Measurements from ENCODE around the gene CPN2.

CPN2 gene

DNA sequence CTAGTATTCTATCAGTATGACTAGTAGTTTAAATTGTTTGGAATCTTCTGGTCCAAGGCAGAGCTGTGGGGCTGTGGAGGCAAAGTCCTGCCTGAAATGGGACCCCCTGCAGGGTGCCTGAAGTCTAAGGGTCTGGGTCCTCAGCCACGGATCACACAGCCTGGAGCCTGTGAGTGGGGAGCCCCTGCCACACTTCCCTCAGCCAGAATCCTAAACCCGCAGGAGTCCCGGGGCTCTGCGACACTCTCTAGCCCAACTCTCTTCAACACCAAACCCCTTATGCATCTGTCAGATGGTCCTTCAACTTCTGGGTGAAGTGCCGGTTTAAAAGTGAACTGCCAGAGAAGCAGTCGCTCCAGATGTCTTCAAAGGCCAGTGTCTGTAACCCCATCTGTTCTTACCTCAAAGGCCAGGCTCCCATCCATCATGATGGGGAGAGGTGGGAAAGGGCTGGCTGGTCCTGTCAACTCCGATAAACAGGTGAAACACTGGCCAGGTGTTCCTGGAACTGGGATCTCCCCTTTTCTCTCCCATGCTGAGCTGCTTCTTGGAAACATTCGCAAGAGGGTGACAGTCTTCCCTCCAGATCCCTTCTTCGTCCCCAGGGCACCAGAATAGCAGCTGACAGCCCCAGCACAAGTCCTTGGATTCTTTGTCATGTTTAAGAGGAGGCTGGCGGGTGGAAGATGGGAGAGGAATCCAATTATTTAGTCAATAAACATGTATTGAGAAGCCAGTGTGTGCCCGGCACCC lies 45.6 kb downstream of the CPN2 start:
- DNase-seq (ENCODE audit: low read depth), result no peak
- no peak overlapping the region for H3K4me3 ChIP-seq (ENCODE audit: low read depth, low read length)

GRCh38 chr3:194304186-194304917 lies 46.8 kb downstream of the CPN2 start:
- DNase-seq (ENCODE audit: low read depth), result no peak
- H3K4me3 ChIP-seq (ENCODE audit: low read depth, low read length), result no peak overlapping the region

DNA sequence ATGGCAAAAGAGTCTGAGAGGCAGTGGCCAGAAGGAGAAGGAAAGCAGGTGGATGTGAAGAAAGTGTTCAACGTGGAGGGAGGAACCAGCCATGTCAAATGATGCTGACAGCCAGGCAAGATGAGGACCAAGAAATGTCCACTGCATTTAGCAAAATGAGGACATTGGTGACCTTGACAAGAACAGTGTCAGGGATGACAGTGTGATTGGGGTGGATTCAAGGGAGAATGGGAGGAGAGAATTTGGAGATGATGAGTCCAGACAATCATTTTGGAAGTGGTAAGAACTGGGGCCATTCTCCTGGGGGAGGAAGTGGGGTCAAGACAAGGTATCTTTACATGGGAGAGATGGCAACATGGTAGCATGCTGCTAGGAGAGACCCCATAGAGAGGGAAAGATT lies 47.4 kb downstream of the CPN2 start:
- DNase-seq (ENCODE audit: low read depth), result no peak
- H3K4me3 ChIP-seq (ENCODE audit: low read depth, low read length), result no peak overlapping the region

DNA sequence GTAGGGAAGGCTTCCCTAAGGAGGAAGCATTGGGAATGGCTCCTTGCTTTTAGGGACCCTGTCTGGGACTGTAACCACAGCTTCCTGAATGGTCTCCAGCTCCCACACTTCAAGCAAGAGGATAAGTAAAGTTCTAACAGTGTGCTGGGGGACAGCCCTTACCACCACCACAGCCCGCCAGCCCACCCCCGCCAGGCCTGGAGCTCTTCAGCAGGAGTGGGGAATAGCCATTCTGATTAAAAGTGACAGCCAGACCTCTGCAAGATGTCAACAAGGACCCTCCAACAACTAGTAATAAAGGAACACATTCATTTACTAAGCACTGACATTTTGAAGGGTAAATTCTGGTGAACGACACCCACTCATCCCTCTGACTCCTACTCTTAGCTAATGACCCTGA lies 49.4 kb downstream of the CPN2 start:
- H3K4me3 ChIP-seq (ENCODE audit: low read depth, low read length), result no peak overlapping the region
- DNase-seq (ENCODE audit: low read depth), result no peak

- no peak overlapping the region for H3K4me3 ChIP-seq (ENCODE audit: low read depth, low read length)
Observed at GRCh38 chr3:194300936-194301335, 50.2 kb downstream of the CPN2 start.

GRCh38 chr3:194300382-194300758 lies 50.8 kb downstream of the CPN2 start:
- DNase-seq (ENCODE audit: low read depth), result no peak

More at GRCh38 chr3:194300936-194301335, 50.2 kb downstream of the CPN2 start:
- DNase-seq (ENCODE audit: low read depth), result no peak

DNA sequence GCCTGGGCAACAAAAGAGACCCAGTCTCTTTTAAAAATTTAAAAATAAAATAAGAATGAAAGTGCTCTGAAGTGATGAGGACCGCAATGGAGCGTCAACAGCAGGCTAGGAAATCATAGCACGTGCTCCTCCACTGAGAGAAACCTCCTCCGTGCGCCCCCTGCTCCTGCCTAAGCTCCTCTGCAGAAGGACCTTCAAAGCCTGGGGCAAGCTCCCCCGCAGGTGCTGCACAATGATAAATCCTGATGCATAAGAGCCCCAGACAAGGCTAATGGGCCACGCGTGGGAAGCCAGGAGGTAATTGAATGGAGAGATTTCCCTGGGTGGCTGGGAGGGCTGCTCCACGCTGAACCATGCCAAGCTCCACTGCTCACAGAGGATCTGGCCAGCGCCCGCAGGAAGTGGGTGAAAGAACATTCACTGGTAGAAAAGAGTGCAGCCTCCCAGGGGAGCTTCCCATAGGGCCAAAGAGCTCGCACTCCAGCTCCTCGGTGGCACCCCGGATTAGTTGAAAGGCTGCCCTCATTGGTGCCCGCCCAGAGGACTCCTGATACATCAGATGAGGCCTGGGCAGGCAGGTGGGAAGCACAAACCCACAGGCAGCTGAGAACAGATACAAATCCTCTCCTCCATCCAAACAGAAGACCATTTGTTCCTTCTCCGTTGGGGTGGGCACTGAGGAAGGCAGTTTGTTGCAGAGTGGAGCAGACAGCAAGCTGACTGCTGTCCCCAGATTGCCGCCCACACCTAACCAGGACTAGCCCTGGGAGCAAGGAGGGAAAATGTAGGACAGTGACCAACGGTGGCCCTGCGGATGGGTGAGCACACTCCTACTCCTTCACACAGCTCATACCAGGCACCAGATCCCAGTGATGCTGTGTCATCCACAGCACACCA lies 52.5 kb downstream of the CPN2 start:
- H3K4me3 ChIP-seq (ENCODE audit: low read depth, low read length), result no peak overlapping the region
- DNase-seq (ENCODE audit: low read depth), result no peak

More at GRCh38 chr3:194300382-194300758, 50.8 kb downstream of the CPN2 start:
- H3K4me3 ChIP-seq (ENCODE audit: low read depth, low read length), result no peak overlapping the region

DNA sequence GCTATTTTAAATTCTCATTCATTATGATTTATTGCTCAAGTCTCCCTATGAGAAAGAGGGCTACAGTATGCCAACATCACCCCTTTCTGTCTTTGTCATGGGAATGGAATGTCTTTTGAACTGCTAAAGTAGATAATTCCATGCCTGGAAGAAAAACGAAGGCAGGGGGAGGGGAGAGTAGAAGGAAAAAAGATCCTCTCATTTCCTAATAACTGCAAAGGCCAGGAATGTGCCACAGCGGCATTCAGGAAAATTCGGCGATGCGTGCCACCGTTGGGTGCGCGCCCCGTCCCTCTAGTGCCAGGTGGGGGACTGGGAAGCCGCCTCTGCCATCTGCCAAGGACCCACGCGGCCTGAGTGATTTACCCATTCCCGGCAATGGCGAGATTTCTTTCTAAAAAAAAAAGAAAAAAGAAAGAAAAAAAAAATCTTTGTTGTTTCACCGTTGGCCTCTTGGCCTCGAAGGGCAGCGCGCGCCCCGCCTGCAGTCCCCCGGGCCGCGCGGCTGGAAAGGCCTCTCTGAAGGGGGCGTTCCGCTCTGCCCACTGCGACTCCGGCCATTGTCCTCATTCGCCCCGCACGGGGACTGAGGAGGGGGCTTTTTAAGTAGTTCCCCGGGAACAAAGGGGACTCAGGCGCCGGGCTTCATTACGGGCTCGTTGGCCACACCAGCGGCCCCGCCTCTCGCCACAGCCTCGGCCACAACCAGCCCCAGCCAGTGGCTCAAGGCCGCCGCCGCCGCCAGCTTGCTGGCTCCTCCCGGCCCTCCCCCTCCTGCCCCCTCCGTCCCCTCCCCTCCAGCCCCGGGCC lies 54.5 kb downstream of the CPN2 start:
- DNase-seq (ENCODE audit: low read depth), result no peak
- peak overlapping the region; percentile 31 for H3K4me3 ChIP-seq (ENCODE audit: low read depth, low read length)

GRCh38 chr3:194294895-194295214 lies 56.3 kb downstream of the CPN2 start:
- H3K4me3 ChIP-seq (ENCODE audit: low read depth, low read length), result no peak overlapping the region
- no peak for DNase-seq (ENCODE audit: low read depth)

- H3K4me3 ChIP-seq (ENCODE audit: low read depth, low read length), result no peak overlapping the region
- no peak for DNase-seq (ENCODE audit: low read depth)
Observed at GRCh38 chr3:194294199-194294894, 56.8 kb downstream of the CPN2 start.

- no peak overlapping the region for H3K4me3 ChIP-seq (ENCODE audit: low read depth, low read length)
- no peak for DNase-seq (ENCODE audit: low read depth)
Observed at GRCh38 chr3:194293546-194294198, 57.5 kb downstream of the CPN2 start.

- no peak for DNase-seq (ENCODE audit: low read depth)
Observed at GRCh38 chr3:194292331-194292730, 58.8 kb downstream of the CPN2 start.

More at GRCh38 chr3:194292331-194292730, 58.8 kb downstream of the CPN2 start:
- H3K4me3 ChIP-seq (ENCODE audit: low read depth, low read length), result no peak overlapping the region
